HEK293 (cell line): ENCODE results near the gene HCAR3.

ENCODE experiments used
- CTCF ChIA-PET: fragments of 350-600 bp; formaldehyde crosslinking; extraction: SDS; loops from one replicate; lab custom pipeline; 2021; ENCODE audit warnings: antibody characterized with exemption; lab: Yijun Ruan, JAX
- POLR2A ChIA-PET: fragments of 300-600 bp; formaldehyde crosslinking; extraction: SDS; loops from one replicate; lab custom pipeline; 2020; ENCODE audit warnings: antibody characterized with exemption, inconsistent platforms; lab: Yijun Ruan, JAX
- H3K27ac ChIP-seq: fragments of 200-500 bp; sonication (Bioruptor generic); 2 replicates; pipeline ENCODE4 v1.5.1; 2014; ENCODE audit warnings: low read depth, low read length, control low read depth, inconsistent platforms; ENCODE audit errors: extremely low read depth
- H3K36me3 ChIP-seq, 2 experiments: fragments of 200-500 bp in 1 of 2; sonication (Bioruptor generic) in 1 of 2; 1 replicate in 1 of 2; 2 replicates in 1 of 2; pipeline ENCODE4 v1.5.1; 2014 to 2017; ENCODE audit warnings: inconsistent platforms in 2 of 2, low read length in 2 of 2; ENCODE audit not compliant: control insufficient read depth in 2 of 2, insufficient read depth in 1 of 2
- H3K4me1 ChIP-seq: fragments of 200-500 bp; sonication (Bioruptor generic); 2 replicates; pipeline ENCODE4 v1.5.1; 2014; ENCODE audit warnings: mild to moderate bottlenecking, low read length, inconsistent platforms; ENCODE audit not compliant: control insufficient read depth, insufficient read depth
- H3K4me3 ChIP-seq: 2 replicates; pipeline ENCODE4 v1.5.1; 2011; ENCODE audit warnings: low read depth, mild to moderate bottlenecking, control low read depth, low read length, moderate library complexity
- H3K9me3 ChIP-seq: fragments of 200-500 bp; sonication (Bioruptor generic); 2 replicates; pipeline ENCODE4 v1.5.1; 2014; ENCODE audit warnings: low read depth, low read length, inconsistent platforms; ENCODE audit not compliant: control insufficient read depth, insufficient read depth
- BCL11A ChIP-seq: fragments of 450-650 bp; formaldehyde crosslinking; IDR thresholded peaks from 2 replicates; pipeline ENCODE4 v1.5.1; 2016; ENCODE audit warnings: low read depth, missing biosample characterization, missing genetic modification characterization
- BCL11B ChIP-seq: fragments of 450-650 bp; formaldehyde crosslinking; IDR thresholded peaks from 2 replicates; pipeline ENCODE4 v1.5.1; 2016; ENCODE audit warnings: low read depth, missing biosample characterization, missing genetic modification characterization
- FEZF1 ChIP-seq: fragments of 450-650 bp; formaldehyde crosslinking; IDR thresholded peaks from 2 replicates; pipeline ENCODE4 v1.5.1; 2016; ENCODE audit warnings: missing biosample characterization, missing genetic modification characterization
- KLF1 ChIP-seq: fragments of 450-650 bp; formaldehyde crosslinking; IDR thresholded peaks from 2 replicates; pipeline ENCODE4 v1.5.1; 2016; ENCODE audit warnings: missing biosample characterization, missing genetic modification characterization
- MZF1 ChIP-seq: fragments of 450-650 bp; formaldehyde crosslinking; IDR thresholded peaks from 2 replicates; pipeline ENCODE4 v1.5.1; 2017; ENCODE audit warnings: missing biosample characterization, missing genetic modification characterization, borderline replicate concordance
- OVOL3 ChIP-seq: fragments of 450-650 bp; formaldehyde crosslinking; IDR thresholded peaks from 2 replicates; pipeline ENCODE4 v1.5.1; 2016; ENCODE audit warnings: missing biosample characterization, missing genetic modification characterization
- SCRT1 ChIP-seq: fragments of 450-650 bp; formaldehyde crosslinking; IDR thresholded peaks from 2 replicates; pipeline ENCODE4 v1.5.1; 2016; ENCODE audit warnings: missing biosample characterization, missing genetic modification characterization, borderline replicate concordance
- TCF7L2 ChIP-seq: IDR thresholded peaks from 2 replicates; pipeline ENCODE4 v1.6.1; 2011; ENCODE audit warnings: low read depth, mild to moderate bottlenecking, inconsistent platforms, low read length, moderate library complexity, borderline replicate concordance
- TRIM28 ChIP-seq: IDR thresholded peaks from 2 replicates; pipeline ENCODE4 v1.6.1; 2011; ENCODE audit warnings: low read length, control low read depth, borderline replicate concordance
- ZBTB1 ChIP-seq: fragments of 450-650 bp; formaldehyde crosslinking; IDR thresholded peaks from 2 replicates; pipeline ENCODE4 v1.5.1; 2016; ENCODE audit warnings: missing biosample characterization, missing genetic modification characterization
- ZBTB17 ChIP-seq: fragments of 450-650 bp; formaldehyde crosslinking; IDR thresholded peaks from 2 replicates; pipeline ENCODE4 v1.5.1; 2016; ENCODE audit warnings: missing biosample characterization, missing genetic modification characterization
- ZNF23 ChIP-seq: fragments of 450-650 bp; formaldehyde crosslinking; IDR thresholded peaks from 2 replicates; pipeline ENCODE4 v1.5.1; 2016; ENCODE audit warnings: missing biosample characterization, missing genetic modification characterization, borderline replicate concordance
- ZNF239 ChIP-seq: fragments of 450-650 bp; formaldehyde crosslinking; IDR thresholded peaks from 2 replicates; pipeline ENCODE4 v1.5.1; 2016; ENCODE audit warnings: missing biosample characterization, missing genetic modification characterization
- ZNF24 ChIP-seq: fragments of 450-650 bp; formaldehyde crosslinking; IDR thresholded peaks from 2 replicates; pipeline ENCODE4 v1.5.1; 2016; ENCODE audit warnings: missing biosample characterization, missing genetic modification characterization
- ZNF248 ChIP-seq: fragments of 450-650 bp; formaldehyde crosslinking; IDR thresholded peaks from 2 replicates; pipeline ENCODE4 v1.5.1; 2017; ENCODE audit warnings: missing biosample characterization, missing genetic modification characterization
- ZNF311 ChIP-seq: fragments of 450-650 bp; formaldehyde crosslinking; IDR thresholded peaks from 2 replicates; pipeline ENCODE4 v1.5.1; 2017; ENCODE audit warnings: missing biosample characterization, missing genetic modification characterization, borderline replicate concordance
- ZNF324 ChIP-seq: fragments of 450-650 bp; formaldehyde crosslinking; IDR thresholded peaks from 2 replicates; pipeline ENCODE4 v1.5.1; 2016; ENCODE audit warnings: missing biosample characterization, missing genetic modification characterization
- ZNF335 ChIP-seq: fragments of 450-650 bp; formaldehyde crosslinking; conservative IDR thresholded peaks from 2 replicates; pipeline ENCODE4 v1.5.1; 2016; ENCODE audit warnings: missing biosample characterization, missing genetic modification characterization
- ZNF391 ChIP-seq: fragments of 450-650 bp; formaldehyde crosslinking; IDR thresholded peaks from 2 replicates; pipeline ENCODE4 v1.5.1; 2016; ENCODE audit warnings: low read depth, missing biosample characterization, missing genetic modification characterization, borderline replicate concordance
- ZNF394 ChIP-seq: fragments of 450-650 bp; formaldehyde crosslinking; IDR thresholded peaks from 2 replicates; pipeline ENCODE4 v1.5.1; 2016; ENCODE audit warnings: missing biosample characterization, missing genetic modification characterization, mild to moderate bottlenecking, moderate library complexity, borderline replicate concordance
- ZNF501 ChIP-seq: fragments of 450-650 bp; formaldehyde crosslinking; IDR thresholded peaks from 2 replicates; pipeline ENCODE4 v1.5.1; 2016; ENCODE audit warnings: missing biosample characterization, missing genetic modification characterization
- ZNF585B ChIP-seq: fragments of 450-650 bp; formaldehyde crosslinking; IDR thresholded peaks from 2 replicates; pipeline ENCODE4 v1.5.1; 2016; ENCODE audit warnings: missing biosample characterization, missing genetic modification characterization
- ZNF707 ChIP-seq: fragments of 450-650 bp; formaldehyde crosslinking; IDR thresholded peaks from 2 replicates; pipeline ENCODE4 v1.5.1; 2016; ENCODE audit warnings: missing biosample characterization, missing genetic modification characterization
- ZNF776 ChIP-seq: fragments of 450-650 bp; formaldehyde crosslinking; IDR thresholded peaks from 2 replicates; pipeline ENCODE4 v1.5.0; 2017; ENCODE audit warnings: missing biosample characterization, missing genetic modification characterization, borderline replicate concordance
- ZNF785 ChIP-seq: fragments of 450-650 bp; formaldehyde crosslinking; IDR thresholded peaks from 2 replicates; pipeline ENCODE4 v1.5.1; 2016; ENCODE audit warnings: missing biosample characterization, missing genetic modification characterization
- ZNF791 ChIP-seq: fragments of 450-650 bp; formaldehyde crosslinking; IDR thresholded peaks from 2 replicates; pipeline ENCODE4 v1.5.1; 2016; ENCODE audit warnings: missing biosample characterization, missing genetic modification characterization
- ZNF830 ChIP-seq: fragments of 450-650 bp; IDR thresholded peaks from 2 replicates; pipeline ENCODE4 v1.5.0; 2018; ENCODE audit warnings: missing biosample characterization, missing genetic modification characterization, low read depth, mild to moderate bottlenecking, moderate library complexity
- ZNF843 ChIP-seq: fragments of 450-650 bp; formaldehyde crosslinking; IDR thresholded peaks from 2 replicates; pipeline ENCODE4 v1.5.1; 2016; ENCODE audit warnings: missing biosample characterization, missing genetic modification characterization
- TF ChIP-seq, protein P1 (sequence below): sonication (generic); formaldehyde crosslinking; IDR thresholded peaks from 2 replicates; pipeline ENCODE4 v1.8.1; 2022; ENCODE audit warnings: mild to moderate bottlenecking, moderate library complexity, missing genetic modification reagents
- TF ChIP-seq, protein P2 (sequence below): fragments of 450-650 bp; formaldehyde crosslinking; IDR thresholded peaks from 2 replicates; pipeline ENCODE4 v1.5.1; 2016; ENCODE audit warnings: missing biosample characterization, missing genetic modification characterization
- TF ChIP-seq, protein P3 (sequence below): fragments of 450-650 bp; formaldehyde crosslinking; IDR thresholded peaks from 2 replicates; pipeline ENCODE4 v1.5.1; 2016; ENCODE audit warnings: missing biosample characterization, missing genetic modification characterization

HCAR3 gene

DNA sequence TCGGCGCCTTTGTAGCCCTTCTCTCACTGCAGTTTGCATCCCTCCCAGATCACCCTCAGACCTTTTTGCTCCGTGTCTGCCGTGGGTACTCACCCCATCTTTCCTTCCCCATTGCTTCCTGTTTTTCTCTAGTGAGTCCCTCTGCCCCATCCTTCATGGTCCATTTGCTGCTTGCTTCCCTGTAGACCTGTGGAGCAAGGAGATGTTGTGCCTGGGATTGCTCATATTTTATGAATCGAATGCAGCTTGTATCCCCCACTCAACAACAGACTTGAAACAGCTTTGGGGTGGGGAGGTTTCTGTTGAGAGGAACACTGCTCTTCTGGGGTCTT lies 36.7 kb upstream of the HCAR3 start:
- CTCF ChIA-PET: interaction anchor here (0.7 to 1.6 kb wide), 11 partner anchors 12 to 681 kb away, joined by 3 to 7 read pairs (median 4); no protein-coding TSS in a partner anchor
- TF ChIP-seq TCF7L2 (no peak), ZNF785 (tag by site-specific recombination) (no peak), ZBTB17 (peak; percentile 21; the same call in 1 of the 2 replicates), ZNF335 (tag by site-specific recombination) (peak; percentile 11; the same call in 1 of the 2 replicates), ZNF324 (tag by site-specific recombination) (peak; percentile 0; the same call in 1 of the 2 replicates), SCRT1 (tag by site-specific recombination) (peak; percentile 76)
- TF ChIP-seq, all 188 proteins: peak for 4

DNA sequence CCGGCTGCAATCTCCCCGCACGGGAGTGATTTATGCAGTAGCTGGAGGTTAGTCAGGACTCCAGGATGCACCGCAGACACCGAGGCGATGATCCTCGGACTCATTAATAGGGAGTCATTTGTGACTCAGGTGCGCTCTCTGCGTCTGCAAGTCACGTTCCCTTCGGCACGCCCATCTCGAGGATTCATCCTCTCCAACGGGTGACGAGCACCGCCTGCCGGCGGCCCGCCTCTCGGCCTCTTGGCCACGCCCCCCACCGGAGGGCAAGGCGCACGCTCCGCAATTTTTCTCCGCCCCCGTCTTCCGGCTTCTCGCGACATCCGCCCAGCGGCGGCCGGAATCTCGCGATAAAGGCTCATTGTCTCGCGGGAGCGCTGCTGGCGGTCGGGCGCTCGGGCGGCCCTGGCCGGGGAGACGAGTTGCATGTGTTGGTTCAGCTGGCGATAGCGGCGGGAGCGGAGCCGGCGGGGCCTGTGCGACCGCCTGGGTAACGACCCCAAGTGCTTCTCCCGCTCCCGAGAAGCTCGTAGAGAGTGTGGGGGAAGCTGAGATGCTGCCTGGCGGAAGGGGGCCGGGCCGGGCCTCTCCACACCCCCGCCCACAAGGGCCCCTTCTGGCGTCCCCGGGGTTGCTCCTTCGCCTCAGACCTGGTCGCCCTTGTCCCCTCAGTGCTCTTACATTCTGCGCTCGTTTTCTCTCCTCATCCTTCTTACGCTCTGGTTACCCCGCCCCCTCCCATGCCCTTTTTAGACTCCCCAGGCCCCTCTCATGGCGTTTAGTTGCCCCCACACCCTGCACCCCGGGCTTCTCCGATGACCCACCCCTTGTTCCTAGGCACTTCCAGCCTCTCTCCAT lies 36.1 kb upstream of the HCAR3 start, which contains the start of gene DENR:
DENR (plus strand) TSS at position 361 of the 855 bp plus-strand sequence. CDS start 878 bp downstream, outside the sequence.
- ChIA-PET POLR2A (interaction anchor here (0.5 to 1.6 kb wide), 7 partner anchors 82 to 480 kb away, joined by 3 to 4 read pairs (median 3); partner anchors contain the start of genes KNTC1, MPHOSPH9, MTRFR and RSRC2), CTCF (interaction anchor here (0.5 to 1.6 kb wide), 9 partner anchors 12 to 680 kb away, joined by 3 to 5 read pairs (median 4); no protein-coding TSS in a partner anchor)
- peaks cover 29 to 45% of the 10 kb centered on the region in 2 experiments for H3K36me3 ChIP-seq
- no peaks in the 10 kb centered on the region for H3K9me3 ChIP-seq
- H3K4me1 ChIP-seq: peaks cover 4% of the 10 kb centered on the region; the same call in 1 of the 2 replicates
- peak within 1 kb of the TSS; percentile 79 for H3K27ac ChIP-seq
- peak within 1 kb of the TSS; percentile 86 for H3K4me3 ChIP-seq
- TF ChIP-seq TRIM28 (no peak), BCL11A (no peak), MZF1 (no peak), ZNF501 (peak; percentile 93), ZNF239 (no peak), ZNF707 (no peak), KLF1 (peak; percentile 82), ZNF24 (tag by site-specific recombination) (no peak; the same call in 1 of the 2 replicates), ZNF830 (tag by site-specific recombination) (no peak), ZNF311 (tag by site-specific recombination) (no peak), ZNF791 (tag by site-specific recombination) (no peak), ZBTB1 (no peak), ZNF776 (tag by site-specific recombination) (no peak), FEZF1 (tag by site-specific recombination) (no peak), ZNF23 (no peak), OVOL3 (tag by site-specific recombination) (no peak), ZNF585B (no peak), ZNF391 (tag by site-specific recombination) (peak; percentile 66), ZNF248 (tag by site-specific recombination) (no peak), ZNF394 (tag by site-specific recombination) (peak; percentile 66), BCL11B (tag by site-specific recombination) (no peak), ZNF843 (tag by site-specific recombination) (peak; percentile 62; the same call in 1 of the 2 replicates)
- TF ChIP-seq, protein P1, sequence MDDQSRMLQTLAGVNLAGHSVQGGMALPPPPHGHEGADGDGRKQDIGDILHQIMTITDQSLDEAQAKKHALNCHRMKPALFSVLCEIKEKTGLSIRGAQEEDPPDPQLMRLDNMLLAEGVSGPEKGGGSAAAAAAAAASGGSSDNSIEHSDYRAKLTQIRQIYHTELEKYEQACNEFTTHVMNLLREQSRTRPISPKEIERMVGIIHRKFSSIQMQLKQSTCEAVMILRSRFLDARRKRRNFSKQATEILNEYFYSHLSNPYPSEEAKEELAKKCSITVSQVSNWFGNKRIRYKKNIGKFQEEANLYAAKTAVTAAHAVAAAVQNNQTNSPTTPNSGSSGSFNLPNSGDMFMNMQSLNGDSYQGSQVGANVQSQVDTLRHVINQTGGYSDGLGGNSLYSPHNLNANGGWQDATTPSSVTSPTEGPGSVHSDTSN (CRISPR knock-in tag): no peak
- TF ChIP-seq, protein P2, sequence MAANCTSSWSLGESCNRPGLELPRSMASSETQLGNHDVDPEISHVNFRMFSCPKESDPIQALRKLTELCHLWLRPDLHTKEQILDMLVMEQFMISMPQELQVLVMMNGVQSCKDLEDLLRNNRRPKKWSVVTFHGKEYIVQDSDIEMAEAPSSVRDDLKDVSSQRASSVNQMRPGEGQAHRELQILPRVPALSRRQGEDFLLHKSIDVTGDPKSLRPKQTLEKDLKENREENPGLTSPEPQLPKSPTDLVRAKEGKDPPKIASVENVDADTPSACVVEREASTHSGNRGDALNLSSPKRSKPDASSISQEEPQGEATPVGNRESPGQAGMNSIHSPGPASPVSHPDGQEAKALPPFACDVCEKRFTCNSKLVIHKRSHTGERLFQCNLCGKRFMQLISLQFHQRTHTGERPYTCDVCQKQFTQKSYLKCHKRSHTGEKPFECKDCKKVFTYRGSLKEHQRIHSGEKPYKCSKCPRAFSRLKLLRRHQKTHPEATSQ (tag by site-specific recombination): no peak
- TF ChIP-seq, protein P3, sequence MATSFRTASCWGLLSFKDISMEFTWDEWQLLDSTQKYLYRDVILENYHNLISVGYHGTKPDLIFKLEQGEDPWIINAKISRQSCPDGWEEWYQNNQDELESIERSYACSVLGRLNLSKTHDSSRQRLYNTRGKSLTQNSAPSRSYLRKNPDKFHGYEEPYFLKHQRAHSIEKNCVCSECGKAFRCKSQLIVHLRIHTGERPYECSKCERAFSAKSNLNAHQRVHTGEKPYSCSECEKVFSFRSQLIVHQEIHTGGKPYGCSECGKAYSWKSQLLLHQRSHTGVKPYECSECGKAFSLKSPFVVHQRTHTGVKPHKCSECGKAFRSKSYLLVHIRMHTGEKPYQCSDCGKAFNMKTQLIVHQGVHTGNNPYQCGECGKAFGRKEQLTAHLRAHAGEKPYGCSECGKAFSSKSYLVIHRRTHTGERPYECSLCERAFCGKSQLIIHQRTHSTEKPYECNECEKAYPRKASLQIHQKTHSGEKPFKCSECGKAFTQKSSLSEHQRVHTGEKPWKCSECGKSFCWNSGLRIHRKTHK (tag by site-specific recombination): no peak

More for the DNA sequence above, 36.7 kb upstream of the HCAR3 start:
- POLR2A ChIA-PET: interaction anchor here (1.3 to 1.6 kb wide), 3 partner anchors 252 to 479 kb away, joined by 3 to 4 read pairs (median 4); partner anchors contain the start of genes MPHOSPH9, MTRFR and ZCCHC8
- Histone ChIP-seq H3K4me1 (peaks cover 4% of the 10 kb centered on the region; the same call in 1 of the 2 replicates), H3K27ac (peak overlapping the region; percentile 79), H3K9me3 (no peaks in the 10 kb centered on the region), H3K36me3 (peaks cover 35 to 50% of the 10 kb centered on the region in 2 experiments), H3K4me3 (peak overlapping the region; percentile 86)
